Thyroid gland (tissue), 4 donors: ENCODE results near the gene ABTB2. TPM values are rescaled to one million over a fixed set of nuclear protein-coding genes. Genes with fewer than 3 reads are reported as not detected.

ENCODE experiments used
- DNase-seq, 2 donors: peaks; one replicate each; pipeline ENCODE4 v3.0.0-alpha.2; 2019
- H3K27ac ChIP-seq, 3 donors: fragments of 200-600 bp; sonication (generic); 1 replicate in 2 of 3; 2 replicates in 1 of 3; pipeline ENCODE4 v1.5.1; 2016 to 2019; ENCODE audit warnings: mild to moderate bottlenecking in 1 of 3, moderate library complexity in 1 of 3
- H3K27me3 ChIP-seq: fragments of 200-600 bp; sonication (generic); one replicate; pipeline ENCODE4 v1.5.1; 2019
- H3K36me3 ChIP-seq, 2 donors: fragments of 200-600 bp; sonication (generic); one replicate each; pipeline ENCODE4 v1.5.1; 2016 to 2019
- H3K4me1 ChIP-seq, 2 donors: fragments of 200-600 bp; sonication (generic); one replicate each; pipeline ENCODE4 v1.5.1; 2017 to 2019
- H3K4me3 ChIP-seq, 3 donors: fragments of 200-600 bp; sonication (generic); replicated peaks in 1 of 3; 1 replicate in 2 of 3; 2 replicates in 1 of 3; pipeline ENCODE4 v1.5.1; 2016; ENCODE audit warnings: mild to moderate bottlenecking in 1 of 3
- H3K9me3 ChIP-seq: fragments of 200-600 bp; sonication (generic); one replicate; pipeline ENCODE4 v1.5.1; 2017
- POLR2A ChIP-seq, 2 donors: fragments of 450-650 bp; IDR thresholded peaks; one replicate each; pipeline ENCODE4 v1.6.1; 2017; ENCODE audit warnings: antibody characterized with exemption in 2 of 2, mild to moderate bottlenecking in 2 of 2, moderate library complexity in 1 of 2
- WGBS, 2 donors: methylation state at CpG; one replicate each; pipeline ENCODE4 v1.1.5; 2017; 5-methylcytosine and 5-hydroxymethylcytosine counted together
- intact Hi-C: fragments of 100-400 bp; cut with DNase I; formaldehyde crosslinking; loops from one replicate; pipeline ENCODE4 v1.15.1; 2023
- total RNA-seq, 4 donors: library from RNA; depleted of rRNA; stranded (reverse); fragments of >200 nt; gene quantifications; one replicate each; pipeline ENCODE4 v1.2.3, GENCODE V29; 2016
- TF ChIP-seq, protein P1 (sequence below), 6 experiments: fragments of 200-600 bp in 3 of 6; fragments of 450-650 bp in 3 of 6; sonication (generic) in 3 of 6; IDR thresholded peaks; one replicate each; pipeline ENCODE4 v1.5.1; 2016 to 2019; ENCODE audit warnings: antibody characterized with exemption in 6 of 6, mild to moderate bottlenecking in 2 of 6, inconsistent platforms in 1 of 6, moderate library complexity in 1 of 6

ABTB2 gene
- total RNA-seq, 4 donors from 2014 or later: 1.2 to 5.0 (median 3.3) TPM

DNA sequence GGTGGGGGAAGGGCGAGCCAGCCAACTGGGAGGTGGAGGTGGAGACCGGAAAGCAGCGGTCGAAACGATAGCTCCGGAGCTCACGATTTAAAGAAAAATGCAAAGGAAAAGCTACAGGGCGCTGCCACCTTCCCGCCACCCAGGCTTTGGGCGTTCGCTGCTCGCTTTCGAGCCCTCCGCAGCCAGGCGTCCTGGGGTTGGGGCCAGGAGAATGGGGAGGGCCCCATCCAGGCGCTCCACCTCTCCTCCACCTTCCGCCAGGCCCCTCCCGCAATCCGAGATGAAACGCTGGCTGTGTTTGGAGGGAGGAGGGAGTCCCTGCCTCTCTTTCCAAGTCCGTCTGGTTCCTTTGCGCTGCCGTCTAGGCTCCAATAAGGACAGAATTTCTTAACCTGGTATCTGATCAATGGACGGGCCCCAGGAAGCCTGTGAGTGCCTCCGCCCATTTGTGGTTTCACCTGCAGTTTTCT is 483 bp upstream of the ABTB2 start:
- Histone ChIP-seq H3K4me3 (peak overlapping the region; percentile 2 to 34 (median 4)), H3K4me1 (peaks cover 15 to 20% of the 10 kb centered on the region in 2 donors), H3K27me3 (no peaks in the 10 kb centered on the region), H3K27ac (peak overlapping the region in 2 of 3 donors; percentile 47 to 75), H3K36me3 (no peaks in the 10 kb centered on the region), H3K9me3 (no peaks in the 10 kb centered on the region)
- DNase-seq: peak; percentile 61 to 67
- intact Hi-C loops: loop anchor here (2.0 kb wide), 1 partner anchor 361 kb away; no protein-coding TSS in a partner anchor
- 1 to 2% methylated on average over 19 to 21 of the region's 25 CpGs for whole genome bisulfite sequencing, 2 donors
- TF ChIP-seq, protein P1, sequence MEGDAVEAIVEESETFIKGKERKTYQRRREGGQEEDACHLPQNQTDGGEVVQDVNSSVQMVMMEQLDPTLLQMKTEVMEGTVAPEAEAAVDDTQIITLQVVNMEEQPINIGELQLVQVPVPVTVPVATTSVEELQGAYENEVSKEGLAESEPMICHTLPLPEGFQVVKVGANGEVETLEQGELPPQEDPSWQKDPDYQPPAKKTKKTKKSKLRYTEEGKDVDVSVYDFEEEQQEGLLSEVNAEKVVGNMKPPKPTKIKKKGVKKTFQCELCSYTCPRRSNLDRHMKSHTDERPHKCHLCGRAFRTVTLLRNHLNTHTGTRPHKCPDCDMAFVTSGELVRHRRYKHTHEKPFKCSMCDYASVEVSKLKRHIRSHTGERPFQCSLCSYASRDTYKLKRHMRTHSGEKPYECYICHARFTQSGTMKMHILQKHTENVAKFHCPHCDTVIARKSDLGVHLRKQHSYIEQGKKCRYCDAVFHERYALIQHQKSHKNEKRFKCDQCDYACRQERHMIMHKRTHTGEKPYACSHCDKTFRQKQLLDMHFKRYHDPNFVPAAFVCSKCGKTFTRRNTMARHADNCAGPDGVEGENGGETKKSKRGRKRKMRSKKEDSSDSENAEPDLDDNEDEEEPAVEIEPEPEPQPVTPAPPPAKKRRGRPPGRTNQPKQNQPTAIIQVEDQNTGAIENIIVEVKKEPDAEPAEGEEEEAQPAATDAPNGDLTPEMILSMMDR (IDR thresholded peaks at IDR 0.05): no peak

DNA sequence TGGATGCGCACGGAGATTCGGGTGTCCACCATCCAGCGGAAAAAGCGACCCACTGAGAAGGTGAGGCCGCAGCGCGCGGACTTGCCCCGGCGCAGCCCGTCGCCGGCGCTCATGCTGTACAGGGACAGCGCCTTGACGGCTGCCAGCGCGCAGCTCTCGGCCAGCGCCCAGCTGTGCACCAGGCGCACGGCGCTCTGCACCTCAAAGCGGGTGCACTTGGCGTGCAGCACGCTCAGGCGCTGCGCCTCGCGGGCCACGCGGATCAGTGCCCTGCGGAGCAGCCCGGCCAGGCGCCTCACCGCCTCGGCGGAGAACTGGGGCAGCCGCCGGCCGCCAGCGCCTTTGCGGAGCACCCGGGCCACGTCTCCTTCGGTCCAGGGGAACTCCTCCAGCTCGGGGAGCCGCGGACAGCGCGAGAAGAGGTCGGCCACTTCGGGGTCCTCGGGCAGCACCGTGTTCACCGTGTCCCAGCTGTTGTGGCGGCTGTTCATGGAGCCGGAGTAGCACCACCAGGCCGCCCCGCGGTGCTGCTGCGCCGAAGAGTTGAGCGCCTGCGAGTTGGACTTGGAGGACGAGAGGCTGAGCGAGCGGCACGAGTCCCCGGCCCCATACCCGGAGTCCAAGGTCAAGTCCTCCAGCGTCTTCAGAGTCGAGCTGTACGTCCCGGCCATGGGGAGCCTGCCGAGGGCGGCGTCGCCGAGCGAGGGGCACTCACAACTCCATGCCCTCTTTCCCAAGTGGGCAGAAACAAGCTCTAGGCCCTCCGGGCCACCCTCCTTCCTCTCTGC is 703 bp downstream of the ABTB2 start:
- Histone ChIP-seq H3K4me3 (peak overlapping the region; percentile 29 to 35 (median 34)), H3K36me3 (no peaks in the 10 kb centered on the region), H3K9me3 (no peaks in the 10 kb centered on the region), H3K4me1 (peaks cover 15 to 20% of the 10 kb centered on the region in 2 donors), H3K27me3 (no peaks in the 10 kb centered on the region), H3K27ac (peak overlapping the region in 1 of 3 donors; percentile 27)
- intact Hi-C loops: loop anchor here (2.0 kb wide), 1 partner anchor 180 kb away; no protein-coding TSS in a partner anchor
- TF ChIP-seq POLR2A (IDR thresholded peaks at IDR 0.05): no peak
- TF ChIP-seq, protein P1 (IDR thresholded peaks at IDR 0.05): no peak
- WGBS, 2 donors: 0 to 10% methylated on average over 2 to 3 of the region's 83 CpGs
- peak; percentile 65 to 68 for DNase-seq

DNA sequence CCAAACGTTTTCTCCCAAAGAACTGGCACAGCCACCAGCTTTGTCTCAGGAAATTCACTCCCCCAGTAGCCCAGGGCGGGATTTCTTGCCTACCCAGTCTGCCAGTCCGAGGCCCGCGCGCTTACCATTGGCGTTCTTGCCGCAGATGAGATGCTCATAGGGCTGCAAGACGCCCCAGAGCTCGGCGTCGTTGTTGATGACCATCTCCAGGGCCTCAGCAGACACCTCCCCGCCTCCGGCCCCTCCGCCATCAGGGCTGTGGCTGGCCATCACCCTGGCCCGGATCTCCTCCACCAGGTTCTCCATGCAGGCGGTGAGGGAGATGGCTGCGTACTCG is 1.3 kb downstream of the ABTB2 start:
- peak in 1 of 2 donors; percentile 29 for DNase-seq
- intact Hi-C loops: loop anchor here (2.0 kb wide), 1 partner anchor 180 kb away; no protein-coding TSS in a partner anchor
- Histone ChIP-seq H3K27ac (no peak overlapping the region), H3K9me3 (no peaks in the 10 kb centered on the region), H3K4me1 (peaks cover 15 to 20% of the 10 kb centered on the region in 2 donors), H3K27me3 (no peaks in the 10 kb centered on the region), H3K4me3 (peak overlapping the region in 2 of 3 donors; percentile 29 to 34), H3K36me3 (no peaks in the 10 kb centered on the region)
- WGBS, 2 donors: 0 to 9% methylated on average over 1 to 11 of the region's 19 CpGs
- TF ChIP-seq, protein P1 (IDR thresholded peaks at IDR 0.05): no peak
- no peak for TF ChIP-seq POLR2A (IDR thresholded peaks at IDR 0.05)

DNA sequence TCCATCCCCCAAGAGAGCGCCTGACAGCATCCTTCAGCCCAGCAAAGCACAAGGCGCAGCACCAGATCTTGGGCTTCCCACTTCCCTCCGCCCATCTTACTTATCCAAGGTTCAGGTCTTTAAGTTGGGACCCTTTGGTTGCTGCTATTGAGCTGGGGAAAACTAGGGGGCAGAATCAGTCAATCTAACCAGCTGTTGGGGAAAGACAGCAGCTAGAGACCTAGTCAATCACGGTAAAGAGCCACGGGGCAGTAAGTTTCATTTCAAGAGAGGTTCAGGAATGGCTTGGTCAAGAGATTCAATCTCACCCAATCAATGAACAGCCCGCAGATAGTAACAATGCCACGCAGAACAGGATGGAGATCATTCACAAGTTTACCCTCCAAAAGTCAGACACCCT is 1.7 kb downstream of the ABTB2 start:
- no peaks in the 10 kb centered on the region for H3K36me3 ChIP-seq
- no peak for DNase-seq
- 46 to 47% methylated on average over 7 of the region's 7 CpGs for WGBS, 2 donors
- H3K9me3 ChIP-seq: no peaks in the 10 kb centered on the region
- no peaks in the 10 kb centered on the region for H3K27me3 ChIP-seq
- H3K4me3 ChIP-seq: no peak overlapping the region
- intact Hi-C loops: loop anchor here (2.0 kb wide), 1 partner anchor 179 kb away; no protein-coding TSS in a partner anchor
- no peak overlapping the region for H3K27ac ChIP-seq
- peaks cover 15 to 20% of the 10 kb centered on the region in 2 donors for H3K4me1 ChIP-seq
- no peak for TF ChIP-seq POLR2A (IDR thresholded peaks at IDR 0.05)
- TF ChIP-seq, protein P1 (IDR thresholded peaks at IDR 0.05): no peak

DNA sequence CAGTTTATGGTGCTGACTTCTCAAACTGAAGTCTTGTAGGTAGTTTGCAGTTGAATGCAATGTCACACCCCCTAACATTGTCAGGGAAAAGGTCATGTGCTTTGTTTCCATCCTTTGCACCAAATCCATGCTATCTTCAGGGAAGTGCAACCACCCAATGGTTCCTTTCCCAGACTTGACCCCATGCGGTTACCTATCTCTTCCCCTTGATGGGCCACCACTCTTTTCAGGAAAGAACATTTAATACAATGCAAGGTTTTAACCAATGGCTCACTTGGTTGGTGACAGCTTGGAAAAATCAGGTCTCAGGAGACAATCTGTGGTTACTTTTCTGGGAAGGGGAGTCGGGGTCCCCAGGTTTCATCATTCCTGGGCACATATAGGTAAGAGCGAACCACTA is 2.1 kb downstream of the ABTB2 start:
- H3K27me3 ChIP-seq: no peaks in the 10 kb centered on the region
- DNase-seq: no peak
- TF ChIP-seq, protein P1 (IDR thresholded peaks at IDR 0.05): no peak
- no peak for TF ChIP-seq POLR2A (IDR thresholded peaks at IDR 0.05)
- H3K36me3 ChIP-seq: no peaks in the 10 kb centered on the region
- no peak overlapping the region for H3K27ac ChIP-seq
- H3K9me3 ChIP-seq: no peaks in the 10 kb centered on the region
- H3K4me1 ChIP-seq: peaks cover 15 to 20% of the 10 kb centered on the region in 2 donors
- H3K4me3 ChIP-seq: no peak overlapping the region
- 82% methylated on average over 3 of the region's 3 CpGs for WGBS, 2 donors
- intact Hi-C loops: loop anchor here (2.0 kb wide), 1 partner anchor 179 kb away; no protein-coding TSS in a partner anchor
